SK-N-SH treated with all-trans-retinoic acid at 6 μM for 48 hours (cell line): ENCODE data around the gene TIMMDC1.

Source experiments
- ATAC-seq: fragments of 200-7000 bp; cut with Tn5 transposase; 3 replicates; pipeline ENCODE4 v1.9.1; 2020; ENCODE audit warnings: mild to moderate bottlenecking, moderate library complexity
- ARNTL ChIP-seq: fragments of 450-650 bp; formaldehyde crosslinking; IDR thresholded peaks from 2 replicates; pipeline ENCODE4 v1.5.0; 2020; ENCODE audit warnings: low read depth, mild to moderate bottlenecking, moderate library complexity, borderline replicate concordance
- BACH2 ChIP-seq: fragments of 250-450 bp; sonication (Bioruptor Pico); IDR thresholded peaks from 2 replicates; pipeline ENCODE4 v1.9.0; 2021; ENCODE audit warnings: mild to moderate bottlenecking, borderline replicate concordance
- CREB5 ChIP-seq: fragments of 250-450 bp; sonication (Bioruptor Pico); IDR thresholded peaks from 2 replicates; pipeline ENCODE4 v1.5.1; 2020; ENCODE audit warnings: low read depth, mild to moderate bottlenecking, moderate library complexity
- CSDC2 ChIP-seq: fragments of 250-450 bp; sonication (Bioruptor Pico); IDR thresholded peaks from 2 replicates; pipeline ENCODE4 v1.5.0; 2020; ENCODE audit warnings: mild to moderate bottlenecking, moderate library complexity
- CSRNP3 ChIP-seq: fragments of 250-450 bp; sonication (Bioruptor Pico); IDR thresholded peaks from 2 replicates; pipeline ENCODE4 v1.5.1; 2021; ENCODE audit warnings: mild to moderate bottlenecking, moderate library complexity
- ESRRG ChIP-seq: fragments of 250-450 bp; sonication (Bioruptor Pico); IDR thresholded peaks from 2 replicates; pipeline ENCODE4 v1.6.1; 2021; ENCODE audit warnings: mild to moderate bottlenecking
- GLIS3 ChIP-seq: fragments of 250-450 bp; sonication (Bioruptor Pico); IDR thresholded peaks from 2 replicates; pipeline ENCODE4 v1.5.0; 2020; ENCODE audit warnings: mild to moderate bottlenecking, moderate library complexity
- ISL1 ChIP-seq: fragments of 250-450 bp; sonication (Bioruptor Pico); IDR thresholded peaks from 2 replicates; pipeline ENCODE4 v2.1.2; 2022; ENCODE audit warnings: mild to moderate bottlenecking, moderate library complexity
- OSR1 ChIP-seq: fragments of 250-450 bp; sonication (Bioruptor Pico); IDR thresholded peaks from 2 replicates; pipeline ENCODE4 v1.8.0; 2022; ENCODE audit warnings: moderate library complexity, mild to moderate bottlenecking, inconsistent platforms
- PATZ1 ChIP-seq: fragments of 250-450 bp; sonication (Bioruptor Pico); IDR thresholded peaks from 2 replicates; pipeline ENCODE4 v1.8.0; 2020; ENCODE audit warnings: mild to moderate bottlenecking, moderate library complexity, borderline replicate concordance
- POU6F1 ChIP-seq: fragments of 250-450 bp; sonication (Bioruptor Pico); IDR thresholded peaks from 2 replicates; pipeline ENCODE4 v1.8.0; 2021; ENCODE audit warnings: low read depth, mild to moderate bottlenecking, moderate library complexity, borderline replicate concordance
- PPARA ChIP-seq: fragments of 250-450 bp; sonication (Bioruptor Pico); IDR thresholded peaks from 2 replicates; pipeline ENCODE4 v1.5.0; 2020; ENCODE audit warnings: mild to moderate bottlenecking, borderline replicate concordance
- RARB ChIP-seq: fragments of 250-450 bp; sonication (Bioruptor Pico); IDR thresholded peaks from 2 replicates; pipeline ENCODE4 v1.8.0; 2021; ENCODE audit warnings: mild to moderate bottlenecking, moderate library complexity
- SNAI2 ChIP-seq: fragments of 250-450 bp; sonication (Bioruptor Pico); IDR thresholded peaks from 2 replicates; pipeline ENCODE4 v1.5.0; 2020; ENCODE audit warnings: mild to moderate bottlenecking, moderate library complexity
- TCF4 ChIP-seq: fragments of 250-450 bp; sonication (Bioruptor Pico); IDR thresholded peaks from 2 replicates; pipeline ENCODE4 v1.8.0; 2021; ENCODE audit warnings: mild to moderate bottlenecking, moderate library complexity, borderline replicate concordance
- TOX ChIP-seq: fragments of 250-450 bp; sonication (Bioruptor Pico); IDR thresholded peaks from 2 replicates; pipeline ENCODE4 v1.8.0; 2021; ENCODE audit warnings: mild to moderate bottlenecking, moderate library complexity, borderline replicate concordance
- ZC3H10 ChIP-seq: fragments of 250-450 bp; sonication (Bioruptor Pico); IDR thresholded peaks from 2 replicates; pipeline ENCODE4 v1.5.1; 2021; ENCODE audit warnings: mild to moderate bottlenecking, moderate library complexity
- ZFP3 ChIP-seq: fragments of 250-450 bp; sonication (Bioruptor Pico); IDR thresholded peaks from 2 replicates; pipeline ENCODE4 v1.5.0; 2020; ENCODE audit warnings: mild to moderate bottlenecking, moderate library complexity
- ZFP30 ChIP-seq: fragments of 450-650 bp; formaldehyde crosslinking; IDR thresholded peaks from 2 replicates; pipeline ENCODE4 v1.5.0; 2022; ENCODE audit warnings: mild to moderate bottlenecking, moderate library complexity
- ZNF565 ChIP-seq: fragments of 450-650 bp; formaldehyde crosslinking; conservative IDR thresholded peaks from 2 replicates; pipeline ENCODE4 v1.5.0; 2020; ENCODE audit warnings: low read depth, mild to moderate bottlenecking, moderate library complexity
- ZNF70 ChIP-seq: fragments of 450-650 bp; formaldehyde crosslinking; IDR thresholded peaks from 2 replicates; pipeline ENCODE4 v1.5.0; 2020; ENCODE audit warnings: mild to moderate bottlenecking, moderate library complexity
- ZNF8 ChIP-seq: fragments of 450-650 bp; formaldehyde crosslinking; IDR thresholded peaks from 2 replicates; pipeline ENCODE4 v1.5.0; 2020; ENCODE audit warnings: mild to moderate bottlenecking, moderate library complexity

TIMMDC1 gene

GRCh38 chr3:119524931-119525662 lies 26.8 kb downstream of the TIMMDC1 start (continued):
- TF ChIP-seq POU6F1 (CRISPR knock-in tag) (no peak), BACH2 (CRISPR knock-in tag) (no peak), ZC3H10 (CRISPR knock-in tag) (no peak), CREB5 (CRISPR knock-in tag) (no peak), ZNF70 (CRISPR knock-in tag) (no peak), ZFP3 (CRISPR knock-in tag) (no peak), CSRNP3 (CRISPR knock-in tag) (no peak), GLIS3 (CRISPR knock-in tag) (no peak)

GRCh38 chr3:119527714-119528113 lies 29.4 kb downstream of the TIMMDC1 start:
- TF ChIP-seq CSRNP3 (CRISPR knock-in tag) (no peak), ZNF565 (CRISPR knock-in tag) (no peak), TCF4 (CRISPR knock-in tag) (no peak), ARNTL (no peak), ISL1 (CRISPR knock-in tag) (no peak), OSR1 (CRISPR knock-in tag) (no peak), ZNF8 (CRISPR knock-in tag) (no peak), ESRRG (CRISPR knock-in tag) (no peak)
- no peak for ATAC-seq

GRCh38 chr3:119529883-119530282 lies 31.5 kb downstream of the TIMMDC1 start:
- TF ChIP-seq RARB (CRISPR knock-in tag) (no peak), ISL1 (CRISPR knock-in tag) (no peak), SNAI2 (CRISPR knock-in tag) (no peak), ZNF8 (CRISPR knock-in tag) (no peak), GLIS3 (CRISPR knock-in tag) (no peak), ZNF565 (CRISPR knock-in tag) (no peak), ARNTL (no peak), ZFP3 (CRISPR knock-in tag) (no peak), TOX (CRISPR knock-in tag) (no peak), CSRNP3 (CRISPR knock-in tag) (no peak), PATZ1 (CRISPR knock-in tag) (no peak), ZFP30 (no peak), PPARA (CRISPR knock-in tag) (no peak), TCF4 (CRISPR knock-in tag) (no peak), POU6F1 (CRISPR knock-in tag) (no peak), ZC3H10 (CRISPR knock-in tag) (no peak), ZNF70 (CRISPR knock-in tag) (no peak), CSDC2 (CRISPR knock-in tag) (no peak)

More at GRCh38 chr3:119529883-119530282, 31.5 kb downstream of the TIMMDC1 start:
- ATAC-seq, result peak; percentile 95
